Activated CD8-positive, alpha-beta T cell treated with anti-CD3 and anti-CD28 coated beads, Interleukin-2, amount 10 ng/mL, durations not matched to agents 7 days and 5 days (primary cell): ENCODE results near the gene FKBP4. TPM values are rescaled to one million over a fixed set of nuclear protein-coding genes. Genes with fewer than 3 reads are reported as not detected.
"Not testable (repeated sequence)": the region's sequence is repeated elsewhere in the genome, so short reads cannot be mapped to it uniquely, and the experiment has no call there.

Experiments used
- ATAC-seq: fragments of 150-1000 bp; cut with Tn5 transposase; one replicate; pipeline ENCODE4 v1.10.0; 2021; ENCODE audit warnings: moderate library complexity
- CTCF ChIA-PET: fragments of 350-600 bp; sonication (Branson Sonifier 250); formaldehyde crosslinking; loops from one replicate; lab custom pipeline; 2021; ENCODE audit warnings: antibody characterized with exemption; lab: Charles Lee
- POLR2A ChIA-PET: fragments of 350-600 bp; sonication (Branson Sonifier 250); formaldehyde crosslinking; loops from one replicate; lab custom pipeline; 2021; ENCODE audit warnings: antibody characterized with exemption; lab: Charles Lee
- DNase-seq: peaks from one replicate; pipeline ENCODE4 v3.0.0-alpha.2; 2020
- H3K27ac Mint-ChIP-seq: one replicate; pipeline ENCODE4 v1.8.0; 2021; ENCODE audit warnings: mild to moderate bottlenecking, mixed read lengths
- H3K27me3 Mint-ChIP-seq: one replicate; pipeline ENCODE4 v1.8.0; 2021; ENCODE audit warnings: low read depth, mixed read lengths
- H3K36me3 Mint-ChIP-seq: one replicate; pipeline ENCODE4 v1.8.0; 2021; ENCODE audit warnings: low read depth, mixed read lengths
- H3K4me1 Mint-ChIP-seq: one replicate; pipeline ENCODE4 v1.8.0; 2021; ENCODE audit warnings: low read depth, mixed read lengths
- H3K4me3 Mint-ChIP-seq: one replicate; pipeline ENCODE4 v1.8.0; 2021; ENCODE audit warnings: mild to moderate bottlenecking, mixed read lengths
- H3K9me3 Mint-ChIP-seq: one replicate; pipeline ENCODE4 v1.8.0; 2022; ENCODE audit warnings: mixed read lengths; ENCODE audit not compliant: insufficient read depth
- total RNA-seq, 2 experiments: library from RNA; stranded (reverse); gene quantifications; one replicate each; pipeline ENCODE4 v1.2.3, GENCODE V29; 2021

Gene FKBP4
- total RNA-seq, 2 experiments from 2014 or later = 91.5 to 102 TPM

- Mint-ChIP-seq H3K27ac (no peak overlapping the region), H3K9me3 (no peaks in the 10 kb centered on the region), H3K4me1 (no peaks in the 10 kb centered on the region), H3K27me3 (no peaks in the 10 kb centered on the region), H3K36me3 (no peaks in the 10 kb centered on the region), H3K4me3 (no peak overlapping the region)
- no peak for ATAC-seq
- ChIA-PET CTCF (no interaction called here), POLR2A (no interaction called here)
- DNase-seq = no peak
These were observed 30.4 kb upstream of the FKBP4 start for GRCh38 chr12:2764398-2764797.

GRCh38 chr12:2765052-2765451 lies 29.7 kb upstream of the FKBP4 start:
- Mint-ChIP-seq H3K4me1 (no peaks in the 10 kb centered on the region), H3K36me3 (no peaks in the 10 kb centered on the region), H3K9me3 (no peaks in the 10 kb centered on the region), H3K27me3 (no peaks in the 10 kb centered on the region), H3K4me3 (no peak overlapping the region), H3K27ac (no peak overlapping the region)
- CTCF ChIA-PET = no interaction called here
- DNase-seq = no peak
- ATAC-seq = no peak
- POLR2A ChIA-PET = no interaction called here

- Mint-ChIP-seq H3K4me3 (no peak overlapping the region), H3K36me3 (no peaks in the 10 kb centered on the region), H3K27me3 (no peaks in the 10 kb centered on the region), H3K9me3 (no peaks in the 10 kb centered on the region), H3K27ac (no peak overlapping the region), H3K4me1 (no peaks in the 10 kb centered on the region)
- CTCF ChIA-PET = no interaction called here
- POLR2A ChIA-PET = no interaction called here
- ATAC-seq (no peak), DNase-seq (no peak)
These were observed 29.2 kb upstream of the FKBP4 start for GRCh38 chr12:2765608-2766007.

GRCh38 chr12:2768224-2768961 lies 26.4 kb upstream of the FKBP4 start:
- DNase-seq = no peak
- H3K27me3 Mint-ChIP-seq = no peaks in the 10 kb centered on the region
- CTCF ChIA-PET = no interaction called here
- H3K4me3 Mint-ChIP-seq = no peak overlapping the region
- H3K4me1 Mint-ChIP-seq = no peaks in the 10 kb centered on the region
- no peaks in the 10 kb centered on the region for H3K9me3 Mint-ChIP-seq
- no peak overlapping the region for H3K27ac Mint-ChIP-seq
- POLR2A ChIA-PET = no interaction called here
- no peak for ATAC-seq
- no peaks in the 10 kb centered on the region for H3K36me3 Mint-ChIP-seq

- Mint-ChIP-seq H3K4me3 (no peak overlapping the region), H3K27ac (no peak overlapping the region), H3K36me3 (no peaks in the 10 kb centered on the region), H3K27me3 (no peaks in the 10 kb centered on the region), H3K9me3 (no peaks in the 10 kb centered on the region), H3K4me1 (no peaks in the 10 kb centered on the region)
- POLR2A ChIA-PET = no interaction called here
- DNase-seq (no peak), ATAC-seq (no peak)
- CTCF ChIA-PET = interaction anchor here (1.0 kb wide), 1 partner anchor 13 kb away, joined by 3 read pairs; no protein-coding TSS in a partner anchor
These were observed 24.8 kb upstream of the FKBP4 start for GRCh38 chr12:2769866-2770533.

- ATAC-seq, H3K36me3 Mint-ChIP-seq, H3K4me3 Mint-ChIP-seq, DNase-seq, H3K27ac Mint-ChIP-seq, H3K4me1 Mint-ChIP-seq, POLR2A ChIA-PET, H3K9me3 Mint-ChIP-seq, H3K27me3 Mint-ChIP-seq: not testable (repeated sequence)
- CTCF ChIA-PET = interaction anchor here (1.0 kb wide), 1 partner anchor 13 kb away, joined by 3 read pairs; no protein-coding TSS in a partner anchor
These were observed 24.2 kb upstream of the FKBP4 start for GRCh38 chr12:2770544-2770943.

GRCh38 chr12:2772370-2772769 lies 22.4 kb upstream of the FKBP4 start:
- Mint-ChIP-seq H3K4me3 (no peak overlapping the region), H3K4me1 (no peaks in the 10 kb centered on the region), H3K36me3 (no peaks in the 10 kb centered on the region), H3K9me3 (no peaks in the 10 kb centered on the region), H3K27ac (no peak overlapping the region), H3K27me3 (no peaks in the 10 kb centered on the region)
- DNase-seq (no peak), ATAC-seq (no peak)
- POLR2A ChIA-PET = no interaction called here
- CTCF ChIA-PET = no interaction called here

- Mint-ChIP-seq H3K9me3 (no peaks in the 10 kb centered on the region), H3K27me3 (peaks cover 2% of the 10 kb centered on the region), H3K4me1 (no peaks in the 10 kb centered on the region), H3K4me3 (no peak overlapping the region), H3K36me3 (no peaks in the 10 kb centered on the region), H3K27ac (no peak overlapping the region)
- ChIA-PET POLR2A (no interaction called here), CTCF (no interaction called here)
- no peak for DNase-seq
- ATAC-seq = no peak
These were observed 21.4 kb upstream of the FKBP4 start for GRCh38 chr12:2773199-2773875.

- POLR2A ChIA-PET = no interaction called here
- Mint-ChIP-seq H3K4me3 (no peak overlapping the region), H3K27ac (no peak overlapping the region), H3K27me3 (peaks cover 7% of the 10 kb centered on the region), H3K4me1 (no peaks in the 10 kb centered on the region), H3K9me3 (no peaks in the 10 kb centered on the region), H3K36me3 (no peaks in the 10 kb centered on the region)
- DNase-seq (no peak), ATAC-seq (no peak)
- CTCF ChIA-PET = no interaction called here
These were observed 19.3 kb upstream of the FKBP4 start for GRCh38 chr12:2775431-2775830.

GRCh38 chr12:2776129-2776806 lies 18.5 kb upstream of the FKBP4 start:
- Mint-ChIP-seq H3K4me3 (no peak overlapping the region), H3K36me3 (no peaks in the 10 kb centered on the region), H3K27ac (no peak overlapping the region), H3K27me3 (peaks cover 8% of the 10 kb centered on the region), H3K4me1 (no peaks in the 10 kb centered on the region), H3K9me3 (no peaks in the 10 kb centered on the region)
- DNase-seq (no peak), ATAC-seq (no peak)
- ChIA-PET CTCF (no interaction called here), POLR2A (no interaction called here)

- ATAC-seq = no peak
- Mint-ChIP-seq H3K36me3 (no peaks in the 10 kb centered on the region), H3K27ac (no peak overlapping the region), H3K27me3 (peaks cover 26% of the 10 kb centered on the region), H3K4me1 (peaks cover 6% of the 10 kb centered on the region), H3K9me3 (no peaks in the 10 kb centered on the region), H3K4me3 (no peak overlapping the region)
- DNase-seq = no peak
- ChIA-PET POLR2A (no interaction called here), CTCF (no interaction called here)
These were observed 15.5 kb upstream of the FKBP4 start for GRCh38 chr12:2779281-2779680.
